ENCODE results near the gene LRRC3. TPM values are rescaled to one million over a fixed set of nuclear protein-coding genes. Genes with fewer than 3 reads are reported as not detected.

The LRRC3 gene
- total RNA-seq, 1 donor from 2014 or later = 10.1 TPM

DNA sequence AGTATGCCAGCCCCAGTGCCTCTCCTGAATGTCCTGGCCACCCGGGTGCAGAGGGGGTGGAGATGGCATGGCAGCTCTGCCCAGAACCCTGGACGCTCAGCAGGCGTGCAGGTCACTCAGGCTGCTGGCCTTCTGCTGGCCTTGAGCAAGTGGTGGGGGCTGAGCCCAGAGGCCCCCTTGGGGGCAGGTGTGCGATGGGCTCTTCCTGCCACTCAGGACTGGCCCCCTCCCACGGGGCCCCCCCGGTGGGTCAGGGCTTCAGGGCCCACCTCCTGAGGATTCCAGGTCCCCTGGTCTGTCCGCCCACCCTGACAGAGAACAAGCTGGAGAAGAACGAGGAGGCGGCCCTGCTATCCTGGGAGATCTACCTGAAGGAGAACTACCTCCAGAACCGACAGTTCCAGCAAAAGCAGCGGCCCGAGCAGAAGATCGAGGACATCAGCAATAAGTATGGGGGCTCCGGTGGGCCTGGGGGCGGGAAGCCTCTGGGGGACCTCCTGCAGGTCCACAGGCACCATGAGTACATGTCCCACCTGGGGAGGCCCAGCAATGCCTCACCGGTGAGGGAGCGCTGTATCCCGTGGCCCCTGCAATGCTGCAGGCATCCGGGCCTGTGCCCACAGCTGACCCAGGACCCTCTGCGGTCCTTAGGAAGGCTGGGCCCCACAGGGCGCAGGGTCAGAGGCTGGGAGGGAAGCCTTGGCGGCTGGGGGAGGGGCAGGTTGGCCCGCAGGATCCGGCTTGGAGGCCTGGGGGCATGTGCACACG, 37.0 kb upstream of the LRRC3 start:
- Mint-ChIP-seq H3K4me1 (no peaks in the 10 kb centered on the region), H3K27me3 (ENCODE audit: low read depth) (peaks cover 13% of the 10 kb centered on the region), H3K9me3 (peaks cover 7% of the 10 kb centered on the region), H3K27ac (ENCODE audit: unreplicated experiment) (no peak overlapping the region), H3K4me3 (no peak overlapping the region), H3K36me3 (ENCODE audit: low read depth) (peaks cover 6% of the 10 kb centered on the region)
- TF ChIP-seq, protein P1, sequence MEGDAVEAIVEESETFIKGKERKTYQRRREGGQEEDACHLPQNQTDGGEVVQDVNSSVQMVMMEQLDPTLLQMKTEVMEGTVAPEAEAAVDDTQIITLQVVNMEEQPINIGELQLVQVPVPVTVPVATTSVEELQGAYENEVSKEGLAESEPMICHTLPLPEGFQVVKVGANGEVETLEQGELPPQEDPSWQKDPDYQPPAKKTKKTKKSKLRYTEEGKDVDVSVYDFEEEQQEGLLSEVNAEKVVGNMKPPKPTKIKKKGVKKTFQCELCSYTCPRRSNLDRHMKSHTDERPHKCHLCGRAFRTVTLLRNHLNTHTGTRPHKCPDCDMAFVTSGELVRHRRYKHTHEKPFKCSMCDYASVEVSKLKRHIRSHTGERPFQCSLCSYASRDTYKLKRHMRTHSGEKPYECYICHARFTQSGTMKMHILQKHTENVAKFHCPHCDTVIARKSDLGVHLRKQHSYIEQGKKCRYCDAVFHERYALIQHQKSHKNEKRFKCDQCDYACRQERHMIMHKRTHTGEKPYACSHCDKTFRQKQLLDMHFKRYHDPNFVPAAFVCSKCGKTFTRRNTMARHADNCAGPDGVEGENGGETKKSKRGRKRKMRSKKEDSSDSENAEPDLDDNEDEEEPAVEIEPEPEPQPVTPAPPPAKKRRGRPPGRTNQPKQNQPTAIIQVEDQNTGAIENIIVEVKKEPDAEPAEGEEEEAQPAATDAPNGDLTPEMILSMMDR (conservative IDR thresholded peaks at IDR 0.05) = no peak
- DNase-seq (ENCODE audit: low read depth, low spot score) = no peak

DNA sequence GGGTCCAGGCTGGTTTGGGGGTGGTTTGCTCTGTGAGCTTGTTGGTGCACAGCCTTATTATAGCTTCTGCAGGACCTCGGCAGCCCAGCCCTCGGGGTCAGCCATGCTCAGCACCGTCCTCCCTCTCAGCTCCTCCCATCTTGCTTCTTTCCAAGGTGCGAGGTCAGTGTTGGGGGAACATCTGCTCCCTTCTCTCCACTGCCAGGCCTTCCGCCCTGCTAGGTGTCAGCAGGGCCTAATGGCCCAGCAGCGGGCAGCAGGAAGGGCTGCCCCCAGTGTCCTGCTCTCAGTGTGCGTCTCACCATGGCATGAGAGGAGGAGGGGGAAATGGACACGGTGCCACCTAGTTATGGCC, 36.5 kb upstream of the LRRC3 start:
- TF ChIP-seq, protein P1 (conservative IDR thresholded peaks at IDR 0.05) = no peak
- DNase-seq (ENCODE audit: low read depth, low spot score) = no peak
- Mint-ChIP-seq H3K27ac (ENCODE audit: unreplicated experiment) (no peak overlapping the region), H3K27me3 (ENCODE audit: low read depth) (peaks cover 13% of the 10 kb centered on the region), H3K36me3 (ENCODE audit: low read depth) (peaks cover 6% of the 10 kb centered on the region), H3K4me1 (no peaks in the 10 kb centered on the region), H3K4me3 (no peak overlapping the region), H3K9me3 (peaks cover 7% of the 10 kb centered on the region)

- H3K4me1 Mint-ChIP-seq = no peaks in the 10 kb centered on the region
- H3K4me3 Mint-ChIP-seq = no peak overlapping the region
- H3K9me3 Mint-ChIP-seq = peaks cover 7% of the 10 kb centered on the region
- H3K27me3 Mint-ChIP-seq (ENCODE audit: low read depth) = peaks cover 10% of the 10 kb centered on the region
- TF ChIP-seq, protein P1 (conservative IDR thresholded peaks at IDR 0.05) = no peak
- no peak for DNase-seq (ENCODE audit: low read depth, low spot score)
- peaks cover 6% of the 10 kb centered on the region for H3K36me3 Mint-ChIP-seq (ENCODE audit: low read depth)
- H3K27ac Mint-ChIP-seq (ENCODE audit: unreplicated experiment) = no peak overlapping the region
Measured at GRCh38 chr21:44419679-44420078, 35.6 kb upstream of the LRRC3 start.

- H3K27ac Mint-ChIP-seq (ENCODE audit: unreplicated experiment) = no peak overlapping the region
- TF ChIP-seq, protein P1 (conservative IDR thresholded peaks at IDR 0.05) = no peak
- peaks cover 7% of the 10 kb centered on the region for H3K9me3 Mint-ChIP-seq
- no peak overlapping the region for H3K4me3 Mint-ChIP-seq
- H3K27me3 Mint-ChIP-seq (ENCODE audit: low read depth) = peaks cover under 1% of the 10 kb centered on the region
- no peak for DNase-seq (ENCODE audit: low read depth, low spot score)
- peaks cover 6% of the 10 kb centered on the region for H3K36me3 Mint-ChIP-seq (ENCODE audit: low read depth)
- no peaks in the 10 kb centered on the region for H3K4me1 Mint-ChIP-seq
Measured at GRCh38 chr21:44420416-44421205, 34.7 kb upstream of the LRRC3 start.

- no peak for DNase-seq (ENCODE audit: low read depth, low spot score)
- H3K36me3 Mint-ChIP-seq (ENCODE audit: low read depth) = peaks cover 6% of the 10 kb centered on the region
- TF ChIP-seq, protein P1 (conservative IDR thresholded peaks at IDR 0.05) = no peak
- H3K4me3 Mint-ChIP-seq = no peak overlapping the region
- H3K27ac Mint-ChIP-seq (ENCODE audit: unreplicated experiment) = no peak overlapping the region
- H3K27me3 Mint-ChIP-seq (ENCODE audit: low read depth) = no peaks in the 10 kb centered on the region
- H3K4me1 Mint-ChIP-seq = no peaks in the 10 kb centered on the region
- H3K9me3 Mint-ChIP-seq = peaks cover 7% of the 10 kb centered on the region
Measured at GRCh38 chr21:44421901-44422840, 33.1 kb upstream of the LRRC3 start.

All from neural crest cell (in vitro differentiated cells).